Muscle of back (tissue), 11 donors: ENCODE data around the gene KLHL17. TPM values are rescaled to one million over a fixed set of nuclear protein-coding genes. Genes with fewer than 3 reads are reported as not detected.
"Not testable (repeated sequence)": the region's sequence is repeated elsewhere in the genome, so short reads cannot be mapped to it uniquely, and the experiment has no call there.

ENCODE experiments used
- DNase-seq, 3 donors: peaks; one replicate each; pipeline versions ENCODE4 v3.0.0 to v3.0.0-alpha.2; 2013
- polyA plus RNA-seq, 10 donors: library from polyadenylated mRNA; unstranded; fragments of 120-200 nt; gene quantifications; one replicate each; pipeline ENCODE4 v1.2.1, GENCODE V29; 2013; ENCODE audit not compliant: insufficient read length in 10 of 10

KLHL17 gene
- polyA plus RNA-seq, 10 donors, result 3.0 to 7.2 (median 5.2) TPM

DNA sequence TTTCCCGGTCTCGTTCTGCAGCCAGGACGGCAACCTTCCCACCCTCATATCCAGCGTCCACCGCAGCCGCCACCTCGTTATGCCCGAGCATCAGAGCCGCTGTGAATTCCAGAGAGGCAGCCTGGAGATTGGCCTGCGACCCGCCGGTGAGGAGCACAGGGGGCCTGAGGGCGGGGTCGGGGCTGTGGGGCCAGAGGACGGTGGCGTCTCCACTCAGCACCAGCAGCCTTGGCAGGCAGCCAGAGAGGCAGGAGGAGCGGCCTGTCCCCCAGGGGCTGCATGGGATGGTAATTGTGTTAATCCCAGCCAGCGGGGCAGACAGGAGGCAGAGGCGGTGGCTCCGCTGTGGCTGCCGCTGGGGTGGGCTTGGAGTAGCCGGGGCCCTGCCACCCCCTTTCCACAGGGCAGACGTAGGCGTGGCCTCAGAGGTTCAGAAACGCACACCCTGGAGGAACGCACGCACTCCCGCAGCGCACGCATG, 24.6 kb upstream of the KLHL17 start:
- no peak for DNase-seq

GRCh38 chr1:936348-937264, 23.8 kb upstream of the KLHL17 start:
- DNase-seq, result no peak

- no peak for DNase-seq
These were observed 22.9 kb upstream of the KLHL17 start for GRCh38 chr1:937521-937920.

- no peak for DNase-seq
These were observed 22.2 kb upstream of the KLHL17 start for GRCh38 chr1:938088-938683.

DNA sequence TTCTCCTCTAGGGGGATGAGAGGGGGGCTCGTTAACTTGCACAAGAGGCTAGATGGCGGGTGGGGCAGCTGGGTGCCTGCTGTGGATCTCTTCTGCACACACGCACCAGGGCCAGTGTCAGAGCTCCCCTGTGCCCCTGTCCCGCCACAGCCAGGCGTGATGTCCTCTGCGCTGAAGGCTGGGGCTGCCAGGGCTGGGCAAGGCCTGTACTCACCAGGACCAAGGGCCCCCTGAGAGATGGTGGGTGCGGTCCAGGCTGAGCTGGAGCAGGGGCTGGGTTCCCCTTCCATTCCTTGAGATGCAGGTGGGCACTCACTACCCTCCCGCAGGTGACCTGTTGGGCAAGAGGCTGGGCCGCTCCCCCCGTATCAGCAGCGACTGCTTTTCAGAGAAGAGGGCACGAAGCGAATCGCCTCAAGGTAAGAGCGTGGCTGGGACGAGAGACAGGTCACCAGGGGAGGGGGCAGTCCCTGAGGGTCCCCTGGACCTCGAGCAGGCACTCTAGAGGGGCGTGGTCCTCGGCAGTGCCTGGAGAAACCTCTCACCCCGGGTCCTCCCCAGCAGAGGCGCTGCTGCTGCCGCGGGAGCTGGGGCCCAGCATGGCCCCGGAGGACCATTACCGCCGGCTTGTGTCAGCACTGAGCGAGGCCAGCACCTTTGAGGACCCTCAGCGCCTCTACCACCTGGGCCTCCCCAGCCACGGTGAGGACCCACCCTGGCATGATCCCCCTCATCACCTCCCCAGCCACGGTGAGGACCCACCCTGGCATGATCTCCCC, 21.5 kb upstream of the KLHL17 start:
- no peak for DNase-seq

DNA sequence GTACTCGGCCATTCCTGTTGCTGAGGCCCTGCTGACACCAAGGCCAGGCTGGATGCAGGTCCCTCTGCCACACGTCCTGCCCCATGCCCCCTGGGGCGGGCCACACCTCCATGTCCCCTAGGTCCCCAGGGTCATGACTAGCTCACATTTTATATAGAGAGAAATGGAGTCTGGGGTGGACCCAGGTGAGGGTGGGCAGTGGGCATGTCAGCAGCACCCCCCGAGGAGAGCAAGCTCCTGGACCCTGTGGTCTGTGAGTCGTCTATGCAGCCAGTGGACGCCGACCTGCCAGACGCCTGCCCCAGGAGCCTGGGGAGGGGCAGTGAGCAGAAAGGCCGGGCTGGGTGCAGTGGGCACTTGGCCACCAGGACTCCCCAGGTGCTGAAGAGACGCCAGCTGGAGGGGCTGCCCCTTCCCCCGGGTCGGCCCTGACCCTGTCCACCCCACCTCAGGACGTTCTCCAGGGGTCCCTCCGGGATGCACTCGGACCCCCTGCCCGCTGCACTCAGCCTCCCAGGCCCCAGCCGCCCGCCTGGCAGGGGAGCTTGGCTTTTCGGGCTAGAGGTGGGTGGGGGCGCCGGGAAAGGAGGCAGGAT, 20.8 kb upstream of the KLHL17 start:
- DNase-seq, result no peak

GRCh38 chr1:940107-941014, 20.0 kb upstream of the KLHL17 start:
- DNase-seq, result peak; percentile 73 to 84 (median 74)

DNA sequence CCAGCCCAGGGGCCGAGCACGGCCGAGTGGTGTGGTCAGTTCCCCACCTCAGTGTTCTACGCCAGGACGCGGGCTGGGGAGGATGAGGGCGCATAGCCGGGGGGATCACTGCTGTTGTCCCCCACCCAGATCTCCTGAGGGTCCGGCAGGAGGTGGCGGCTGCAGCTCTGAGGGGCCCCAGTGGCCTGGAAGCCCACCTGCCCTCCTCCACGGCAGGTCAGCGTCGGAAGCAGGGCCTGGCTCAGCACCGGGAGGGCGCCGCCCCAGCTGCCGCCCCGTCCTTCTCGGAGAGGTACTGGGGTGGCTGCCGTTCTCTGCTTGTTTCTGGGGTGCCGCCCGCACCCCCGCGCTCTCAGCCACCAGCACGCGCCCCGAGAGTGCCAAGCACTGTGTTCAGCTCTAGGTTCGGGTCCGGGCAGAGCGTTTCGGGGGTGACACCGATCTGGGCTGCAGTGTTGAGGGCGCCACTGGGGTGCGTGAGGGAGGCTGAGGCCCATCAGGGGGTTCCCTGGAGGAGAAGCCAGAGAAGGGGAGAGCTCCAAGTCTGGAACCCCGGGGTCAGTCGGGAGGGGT, 19.3 kb upstream of the KLHL17 start:
- DNase-seq, result peak in 1 of 3 donors; percentile 75

DNA sequence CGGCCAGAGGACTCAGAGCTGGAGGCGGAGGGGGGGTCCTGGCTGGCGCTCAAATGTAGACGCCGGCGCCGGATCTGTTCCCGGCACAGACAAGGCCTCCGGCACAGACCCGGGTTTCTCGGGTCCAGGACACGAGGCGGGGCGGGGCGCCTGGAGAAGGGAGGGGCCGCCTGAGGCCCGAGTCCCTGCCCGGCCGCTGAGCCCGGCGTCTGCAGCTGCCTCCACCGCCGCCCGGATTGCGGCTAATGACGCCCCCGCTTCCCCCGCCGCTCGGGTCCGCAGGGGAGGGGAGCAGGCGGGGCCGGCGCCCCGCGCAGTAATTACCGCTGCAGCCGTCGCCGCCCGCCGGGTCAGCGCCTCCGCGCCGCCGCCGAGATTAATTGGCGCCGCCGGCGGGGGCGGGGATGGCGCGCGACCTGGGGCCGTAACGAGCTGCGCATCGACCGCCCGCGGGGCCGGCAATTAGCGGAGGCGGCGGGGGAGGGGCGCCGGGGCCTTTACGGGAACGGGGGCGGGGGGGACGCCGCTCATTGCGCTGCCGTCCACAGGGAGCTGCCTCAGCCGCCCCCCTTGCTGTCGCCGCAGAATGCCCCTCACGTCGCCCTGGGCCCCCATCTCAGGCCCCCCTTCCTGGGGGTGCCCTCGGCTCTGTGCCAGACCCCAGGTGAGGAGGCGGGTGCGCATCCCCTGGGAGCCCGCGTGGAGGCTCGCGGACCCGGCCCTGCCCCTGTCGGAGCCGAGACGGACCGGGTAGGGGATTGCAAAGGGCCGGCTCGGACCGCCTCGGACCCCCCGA, 18.6 kb upstream of the KLHL17 start:
- DNase-seq, result peak; percentile 82 to 92 (median 84)

GRCh38 chr1:942411-942821, 18.0 kb upstream of the KLHL17 start:
- no peak for DNase-seq

- DNase-seq, result peak in 1 of 3 donors; percentile 61
These were observed 17.4 kb upstream of the KLHL17 start for GRCh38 chr1:942864-943533.

DNA sequence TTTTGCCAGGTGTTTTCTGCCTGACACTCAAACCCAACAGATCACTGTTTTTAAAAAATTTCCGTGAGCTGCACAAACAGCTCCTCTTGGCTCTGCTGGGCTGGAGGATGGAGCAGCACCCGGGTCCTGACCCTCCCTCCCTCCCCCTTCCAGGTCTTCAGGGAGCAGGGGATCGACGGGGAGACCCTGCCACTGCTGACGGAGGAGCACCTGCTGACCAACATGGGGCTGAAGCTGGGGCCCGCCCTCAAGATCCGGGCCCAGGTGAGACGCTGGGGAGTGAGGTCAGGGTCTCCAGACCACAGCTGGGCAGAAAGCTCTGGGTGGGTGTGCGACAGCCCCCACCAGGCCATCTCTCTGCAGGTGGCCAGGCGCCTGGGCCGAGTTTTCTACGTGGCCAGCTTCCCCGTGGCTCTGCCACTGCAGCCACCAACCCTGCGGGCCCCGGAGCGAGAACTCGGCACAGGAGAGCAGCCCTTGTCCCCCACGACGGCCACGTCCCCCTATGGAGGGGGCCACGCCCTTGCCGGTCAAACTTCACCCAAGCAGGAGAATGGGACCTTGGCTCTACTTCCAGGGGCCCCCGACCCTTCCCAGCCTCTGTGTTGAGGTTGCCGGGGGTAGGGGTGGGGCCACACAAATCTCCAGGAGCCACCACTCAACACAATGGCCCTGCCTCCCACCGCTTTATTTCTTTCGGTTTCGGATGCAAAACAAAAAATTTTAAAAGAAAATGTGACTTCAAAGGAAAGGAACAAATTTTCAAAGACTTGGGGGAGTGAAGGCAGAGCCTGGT, 16.6 kb upstream of the KLHL17 start:
- DNase-seq, result no peak

GRCh38 chr1:944341-945325, 15.8 kb upstream of the KLHL17 start:
- peak in 1 of 3 donors; percentile 85 for DNase-seq

- no peak for DNase-seq
These were observed 14.5 kb upstream of the KLHL17 start for GRCh38 chr1:945688-946556.

DNA sequence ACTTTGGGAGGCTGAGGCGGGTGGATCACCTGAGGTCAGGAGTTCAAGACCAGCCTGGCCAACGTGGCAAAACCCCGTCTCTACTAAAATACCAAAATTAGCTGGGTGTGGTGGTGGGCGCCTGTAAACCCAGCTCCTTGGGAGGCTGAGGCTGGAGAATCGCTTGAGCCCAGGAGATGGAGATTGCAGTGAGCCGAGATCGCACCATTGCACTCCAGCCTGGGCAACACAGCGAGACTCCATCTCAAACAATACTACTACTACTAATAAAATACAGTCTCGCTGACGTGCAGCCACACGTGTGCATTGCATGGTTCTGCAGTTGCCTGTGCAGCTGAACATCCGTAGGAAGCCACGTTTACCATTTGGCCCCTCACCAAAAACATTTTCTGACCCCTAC, 13.6 kb upstream of the KLHL17 start:
- DNase-seq, result not testable (repeated sequence)

DNA sequence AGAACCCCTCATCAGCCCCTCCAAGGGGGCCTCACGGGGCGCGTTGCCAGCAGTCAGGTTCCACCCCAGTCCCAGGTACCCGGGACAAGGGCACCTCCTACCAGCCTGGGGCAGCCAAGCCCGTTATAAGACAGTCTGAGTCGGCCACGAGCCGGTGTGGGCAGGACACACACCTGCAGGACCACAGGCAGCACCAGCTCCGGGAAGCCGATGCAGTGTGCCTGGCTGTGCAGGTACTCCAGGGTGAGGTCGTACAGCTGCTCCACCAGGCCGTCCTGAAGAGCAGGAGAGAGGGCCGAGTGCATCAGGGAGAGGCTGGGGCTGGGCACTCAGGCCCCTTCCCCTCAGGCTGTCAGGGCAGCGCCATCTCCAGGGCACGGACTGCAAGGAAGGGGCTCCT, 12.4 kb upstream of the KLHL17 start:
- no peak for DNase-seq
